ENCODE results near the gene ADAMTS8.

The ADAMTS8 gene

GRCh38 chr11:130455483-130456127, 27.2 kb upstream of the ADAMTS8 start:
- TF ChIP-seq CSDC2 (CRISPR knock-in tag; IDR thresholded peaks at IDR 0.05) = no peak
- ATAC-seq = no peak

DNA sequence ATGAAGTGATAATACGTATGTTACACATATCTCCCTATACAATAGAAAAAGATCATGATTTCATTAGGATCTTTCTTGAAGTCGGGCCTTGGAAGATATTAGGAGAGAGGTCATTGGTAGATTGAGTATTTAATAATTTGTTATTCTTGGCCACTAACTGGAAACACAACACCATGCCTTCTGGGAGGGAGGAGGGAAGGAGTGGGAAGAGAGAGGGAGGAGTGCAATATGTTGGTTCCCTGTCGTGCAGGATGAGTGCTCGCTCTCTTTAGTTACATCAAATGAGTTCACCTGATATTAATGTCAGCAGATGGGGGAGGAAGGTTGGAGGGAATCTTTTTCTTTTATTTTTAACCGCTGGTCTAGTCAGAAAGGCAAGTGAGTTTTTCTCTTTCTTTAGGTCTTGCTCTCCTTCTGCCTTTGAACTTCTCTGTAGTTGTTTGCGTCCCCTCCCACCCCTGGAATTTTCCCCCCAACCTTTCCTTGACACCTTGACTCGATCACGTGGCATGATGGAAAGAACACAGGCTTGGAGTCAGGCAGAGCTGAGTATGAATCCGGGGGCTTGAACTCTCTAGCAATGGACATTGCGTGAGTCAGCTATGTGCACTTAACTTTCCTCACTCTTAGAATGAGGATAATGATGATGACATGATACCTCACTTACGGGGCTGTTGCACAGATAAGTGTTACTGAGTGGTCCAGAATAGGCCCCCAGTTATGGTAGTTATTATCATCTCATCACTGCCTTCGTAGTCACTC, 26.3 kb upstream of the ADAMTS8 start:
- TF ChIP-seq, protein P1, sequence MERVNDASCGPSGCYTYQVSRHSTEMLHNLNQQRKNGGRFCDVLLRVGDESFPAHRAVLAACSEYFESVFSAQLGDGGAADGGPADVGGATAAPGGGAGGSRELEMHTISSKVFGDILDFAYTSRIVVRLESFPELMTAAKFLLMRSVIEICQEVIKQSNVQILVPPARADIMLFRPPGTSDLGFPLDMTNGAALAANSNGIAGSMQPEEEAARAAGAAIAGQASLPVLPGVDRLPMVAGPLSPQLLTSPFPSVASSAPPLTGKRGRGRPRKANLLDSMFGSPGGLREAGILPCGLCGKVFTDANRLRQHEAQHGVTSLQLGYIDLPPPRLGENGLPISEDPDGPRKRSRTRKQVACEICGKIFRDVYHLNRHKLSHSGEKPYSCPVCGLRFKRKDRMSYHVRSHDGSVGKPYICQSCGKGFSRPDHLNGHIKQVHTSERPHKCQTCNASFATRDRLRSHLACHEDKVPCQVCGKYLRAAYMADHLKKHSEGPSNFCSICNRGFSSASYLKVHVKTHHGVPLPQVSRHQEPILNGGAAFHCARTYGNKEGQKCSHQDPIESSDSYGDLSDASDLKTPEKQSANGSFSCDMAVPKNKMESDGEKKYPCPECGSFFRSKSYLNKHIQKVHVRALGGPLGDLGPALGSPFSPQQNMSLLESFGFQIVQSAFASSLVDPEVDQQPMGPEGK (CRISPR knock-in tag; IDR thresholded peaks at IDR 0.05; ENCODE audit: borderline replicate concordance) = no peak
- TF ChIP-seq ZC3H10 (CRISPR knock-in tag; IDR thresholded peaks at IDR 0.05) = no peak
- no peak for TF ChIP-seq BACH2 (CRISPR knock-in tag; IDR thresholded peaks at IDR 0.05; ENCODE audit: borderline replicate concordance)
- no peak for TF ChIP-seq SNAI2 (CRISPR knock-in tag; IDR thresholded peaks at IDR 0.05)
- no peak for TF ChIP-seq ARNTL (CRISPR knock-in tag; IDR thresholded peaks at IDR 0.05; ENCODE audit: borderline replicate concordance, low read depth)
- TF ChIP-seq CSDC2 (CRISPR knock-in tag; IDR thresholded peaks at IDR 0.05) = no peak

GRCh38 chr11:130452940-130453339, 24.5 kb upstream of the ADAMTS8 start:
- no peak for ATAC-seq
- TF ChIP-seq ZNF565 (CRISPR knock-in tag; conservative IDR thresholded peaks at IDR 0.05; ENCODE audit: low read depth) = no peak
- no peak for TF ChIP-seq TOX (CRISPR knock-in tag; IDR thresholded peaks at IDR 0.05; ENCODE audit: borderline replicate concordance)
- no peak for TF ChIP-seq BACH2 (CRISPR knock-in tag; IDR thresholded peaks at IDR 0.05; ENCODE audit: borderline replicate concordance)
- TF ChIP-seq, protein P1 (CRISPR knock-in tag; IDR thresholded peaks at IDR 0.05; ENCODE audit: borderline replicate concordance) = no peak
- TF ChIP-seq OSR1 (CRISPR knock-in tag; IDR thresholded peaks at IDR 0.05) = no peak
- no peak for TF ChIP-seq CSDC2 (CRISPR knock-in tag; IDR thresholded peaks at IDR 0.05)
- TF ChIP-seq ZNF8 (CRISPR knock-in tag; IDR thresholded peaks at IDR 0.05) = no peak
- TF ChIP-seq SNAI2 (CRISPR knock-in tag; IDR thresholded peaks at IDR 0.05) = no peak
- TF ChIP-seq ARNTL (CRISPR knock-in tag; IDR thresholded peaks at IDR 0.05; ENCODE audit: borderline replicate concordance, low read depth) = no peak
- no peak for TF ChIP-seq ZFP30 (CRISPR knock-in tag; IDR thresholded peaks at IDR 0.05)
- no peak for TF ChIP-seq ESRRG (CRISPR knock-in tag; IDR thresholded peaks at IDR 0.05)
- no peak for TF ChIP-seq ZNF70 (CRISPR knock-in tag; IDR thresholded peaks at IDR 0.05)
- TF ChIP-seq, protein P2, sequence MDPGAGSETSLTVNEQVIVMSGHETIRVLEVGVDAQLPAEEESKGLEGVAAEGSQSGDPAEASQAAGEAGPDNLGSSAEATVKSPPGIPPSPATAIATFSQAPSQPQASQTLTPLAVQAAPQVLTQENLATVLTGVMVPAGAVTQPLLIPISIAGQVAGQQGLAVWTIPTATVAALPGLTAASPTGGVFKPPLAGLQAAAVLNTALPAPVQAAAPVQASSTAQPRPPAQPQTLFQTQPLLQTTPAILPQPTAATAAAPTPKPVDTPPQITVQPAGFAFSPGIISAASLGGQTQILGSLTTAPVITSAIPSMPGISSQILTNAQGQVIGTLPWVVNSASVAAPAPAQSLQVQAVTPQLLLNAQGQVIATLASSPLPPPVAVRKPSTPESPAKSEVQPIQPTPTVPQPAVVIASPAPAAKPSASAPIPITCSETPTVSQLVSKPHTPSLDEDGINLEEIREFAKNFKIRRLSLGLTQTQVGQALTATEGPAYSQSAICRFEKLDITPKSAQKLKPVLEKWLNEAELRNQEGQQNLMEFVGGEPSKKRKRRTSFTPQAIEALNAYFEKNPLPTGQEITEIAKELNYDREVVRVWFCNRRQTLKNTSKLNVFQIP (CRISPR knock-in tag; IDR thresholded peaks at IDR 0.05; ENCODE audit: borderline replicate concordance, low read depth) = no peak
- TF ChIP-seq PPARA (CRISPR knock-in tag; IDR thresholded peaks at IDR 0.05; ENCODE audit: borderline replicate concordance) = no peak
- TF ChIP-seq, protein P3, sequence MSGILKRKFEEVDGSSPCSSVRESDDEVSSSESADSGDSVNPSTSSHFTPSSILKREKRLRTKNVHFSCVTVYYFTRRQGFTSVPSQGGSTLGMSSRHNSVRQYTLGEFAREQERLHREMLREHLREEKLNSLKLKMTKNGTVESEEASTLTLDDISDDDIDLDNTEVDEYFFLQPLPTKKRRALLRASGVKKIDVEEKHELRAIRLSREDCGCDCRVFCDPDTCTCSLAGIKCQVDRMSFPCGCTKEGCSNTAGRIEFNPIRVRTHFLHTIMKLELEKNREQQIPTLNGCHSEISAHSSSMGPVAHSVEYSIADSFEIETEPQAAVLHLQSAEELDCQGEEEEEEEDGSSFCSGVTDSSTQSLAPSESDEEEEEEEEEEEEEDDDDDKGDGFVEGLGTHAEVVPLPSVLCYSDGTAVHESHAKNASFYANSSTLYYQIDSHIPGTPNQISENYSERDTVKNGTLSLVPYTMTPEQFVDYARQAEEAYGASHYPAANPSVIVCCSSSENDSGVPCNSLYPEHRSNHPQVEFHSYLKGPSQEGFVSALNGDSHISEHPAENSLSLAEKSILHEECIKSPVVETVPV (CRISPR knock-in tag; IDR thresholded peaks at IDR 0.05) = no peak

More for the DNA sequence above, 26.3 kb upstream of the ADAMTS8 start:
- no peak for ATAC-seq

DNA sequence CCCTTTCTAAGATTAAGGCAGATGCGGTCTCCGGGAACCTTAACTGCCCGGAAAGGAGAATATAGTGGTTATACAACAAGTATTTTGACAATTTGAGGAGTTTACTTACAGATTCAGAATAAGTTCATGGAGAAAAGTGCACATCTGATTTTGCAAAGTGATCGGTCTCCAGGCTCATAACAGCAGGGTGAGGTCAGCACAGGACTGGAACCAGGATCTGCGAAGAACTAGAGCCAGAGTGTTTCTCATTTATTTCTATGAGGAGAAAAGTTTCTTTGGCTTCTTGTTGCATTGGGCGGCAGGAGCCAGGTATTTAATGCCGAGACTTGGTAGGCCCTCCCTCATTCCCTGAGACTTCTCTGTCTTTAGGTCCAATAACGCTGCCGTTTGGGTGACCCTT, 23.8 kb upstream of the ADAMTS8 start:
- ATAC-seq = no peak
- TF ChIP-seq RARB (CRISPR knock-in tag; IDR thresholded peaks at IDR 0.05) = no peak
- TF ChIP-seq, protein P4, sequence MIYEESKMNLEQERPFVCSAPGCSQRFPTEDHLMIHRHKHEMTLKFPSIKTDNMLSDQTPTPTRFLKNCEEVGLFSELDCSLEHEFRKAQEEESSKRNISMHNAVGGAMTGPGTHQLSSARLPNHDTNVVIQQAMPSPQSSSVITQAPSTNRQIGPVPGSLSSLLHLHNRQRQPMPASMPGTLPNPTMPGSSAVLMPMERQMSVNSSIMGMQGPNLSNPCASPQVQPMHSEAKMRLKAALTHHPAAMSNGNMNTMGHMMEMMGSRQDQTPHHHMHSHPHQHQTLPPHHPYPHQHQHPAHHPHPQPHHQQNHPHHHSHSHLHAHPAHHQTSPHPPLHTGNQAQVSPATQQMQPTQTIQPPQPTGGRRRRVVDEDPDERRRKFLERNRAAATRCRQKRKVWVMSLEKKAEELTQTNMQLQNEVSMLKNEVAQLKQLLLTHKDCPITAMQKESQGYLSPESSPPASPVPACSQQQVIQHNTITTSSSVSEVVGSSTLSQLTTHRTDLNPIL (CRISPR knock-in tag; IDR thresholded peaks at IDR 0.05; ENCODE audit: low read depth) = no peak
- TF ChIP-seq, protein P5, sequence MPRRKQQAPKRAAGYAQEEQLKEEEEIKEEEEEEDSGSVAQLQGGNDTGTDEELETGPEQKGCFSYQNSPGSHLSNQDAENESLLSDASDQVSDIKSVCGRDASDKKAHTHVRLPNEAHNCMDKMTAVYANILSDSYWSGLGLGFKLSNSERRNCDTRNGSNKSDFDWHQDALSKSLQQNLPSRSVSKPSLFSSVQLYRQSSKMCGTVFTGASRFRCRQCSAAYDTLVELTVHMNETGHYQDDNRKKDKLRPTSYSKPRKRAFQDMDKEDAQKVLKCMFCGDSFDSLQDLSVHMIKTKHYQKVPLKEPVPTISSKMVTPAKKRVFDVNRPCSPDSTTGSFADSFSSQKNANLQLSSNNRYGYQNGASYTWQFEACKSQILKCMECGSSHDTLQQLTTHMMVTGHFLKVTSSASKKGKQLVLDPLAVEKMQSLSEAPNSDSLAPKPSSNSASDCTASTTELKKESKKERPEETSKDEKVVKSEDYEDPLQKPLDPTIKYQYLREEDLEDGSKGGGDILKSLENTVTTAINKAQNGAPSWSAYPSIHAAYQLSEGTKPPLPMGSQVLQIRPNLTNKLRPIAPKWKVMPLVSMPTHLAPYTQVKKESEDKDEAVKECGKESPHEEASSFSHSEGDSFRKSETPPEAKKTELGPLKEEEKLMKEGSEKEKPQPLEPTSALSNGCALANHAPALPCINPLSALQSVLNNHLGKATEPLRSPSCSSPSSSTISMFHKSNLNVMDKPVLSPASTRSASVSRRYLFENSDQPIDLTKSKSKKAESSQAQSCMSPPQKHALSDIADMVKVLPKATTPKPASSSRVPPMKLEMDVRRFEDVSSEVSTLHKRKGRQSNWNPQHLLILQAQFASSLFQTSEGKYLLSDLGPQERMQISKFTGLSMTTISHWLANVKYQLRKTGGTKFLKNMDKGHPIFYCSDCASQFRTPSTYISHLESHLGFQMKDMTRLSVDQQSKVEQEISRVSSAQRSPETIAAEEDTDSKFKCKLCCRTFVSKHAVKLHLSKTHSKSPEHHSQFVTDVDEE (CRISPR knock-in tag; IDR thresholded peaks at IDR 0.05) = no peak
- no peak for TF ChIP-seq GLIS3 (CRISPR knock-in tag; IDR thresholded peaks at IDR 0.05)
- TF ChIP-seq ISL1 (CRISPR knock-in tag; IDR thresholded peaks at IDR 0.05) = no peak
- no peak for TF ChIP-seq SNAI2 (CRISPR knock-in tag; IDR thresholded peaks at IDR 0.05)
- TF ChIP-seq ZFP3 (CRISPR knock-in tag; IDR thresholded peaks at IDR 0.05) = no peak
- no peak for TF ChIP-seq TCF4 (CRISPR knock-in tag; IDR thresholded peaks at IDR 0.05; ENCODE audit: borderline replicate concordance)
- TF ChIP-seq ESRRG (CRISPR knock-in tag; IDR thresholded peaks at IDR 0.05) = no peak
